Ectodermal cell (in vitro differentiated cells): ENCODE data around the gene ERO1A.

Source experiments
- H3K27ac ChIP-seq: 2 replicates; pipeline ENCODE4 v1.7.0; 2013; ENCODE audit warnings: mild to moderate bottlenecking, low read depth, low read length; ENCODE audit not compliant: insufficient read depth, poor library complexity, severe bottlenecking
- H3K27me3 ChIP-seq: 2 replicates; pipeline ENCODE4 v1.7.0; 2013; ENCODE audit warnings: mild to moderate bottlenecking, low read length; ENCODE audit not compliant: insufficient read depth, control insufficient read depth, poor library complexity, severe bottlenecking
- H3K36me3 ChIP-seq: one replicate; pipeline ENCODE4 v1.7.0; 2013; ENCODE audit warnings: low read length; ENCODE audit not compliant: control insufficient read depth, insufficient read depth
- H3K4me1 ChIP-seq: one replicate; pipeline ENCODE4 v1.7.0; 2013; ENCODE audit warnings: low read length; ENCODE audit not compliant: control insufficient read depth, insufficient read depth
- H3K4me3 ChIP-seq: 2 replicates; pipeline ENCODE4 v1.7.0; 2013; ENCODE audit warnings: low read depth, low read length, control low read depth; ENCODE audit not compliant: insufficient read depth
- H3K9me3 ChIP-seq: 2 replicates; pipeline ENCODE4 v1.7.0; 2013; ENCODE audit warnings: mild to moderate bottlenecking, low read length, moderate library complexity; ENCODE audit not compliant: control insufficient read depth
- WGBS, 2 experiments: methylation state at CpG; one replicate each; pipeline ENCODE4 v1.1.7; 2013; ENCODE audit warnings: missing lambda C conversion rate in 2 of 2; 5-methylcytosine and 5-hydroxymethylcytosine counted together

ERO1A gene

DNA sequence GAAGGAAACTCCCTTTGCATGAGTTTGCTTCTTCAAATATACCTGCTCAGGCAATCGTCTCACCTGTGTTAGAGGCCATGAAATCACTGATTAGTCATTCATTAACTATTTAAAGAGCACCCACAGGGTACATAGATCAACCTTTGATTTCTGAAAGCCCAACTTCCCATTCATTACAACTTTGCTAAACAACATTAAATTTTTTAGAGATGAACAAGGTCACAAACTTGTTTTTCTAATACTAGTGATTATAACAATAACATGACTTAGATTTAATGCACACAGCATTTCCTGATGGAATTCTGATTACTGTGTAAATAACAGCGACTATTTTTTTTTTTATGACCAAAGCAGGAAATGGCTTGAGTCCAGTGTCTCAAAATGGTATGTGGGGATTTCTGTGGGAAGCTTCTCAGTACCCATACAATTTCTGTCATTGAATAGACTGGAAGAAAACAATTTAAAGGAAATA lies 5.4 kb upstream of the ERO1A start:
- no peaks in the 10 kb centered on the region for H3K36me3 ChIP-seq
- no peak overlapping the region for H3K27ac ChIP-seq
- H3K4me3 ChIP-seq, result no peak overlapping the region
- H3K9me3 ChIP-seq, result no peaks in the 10 kb centered on the region
- no peaks in the 10 kb centered on the region for H3K4me1 ChIP-seq
- H3K27me3 ChIP-seq, result no peaks in the 10 kb centered on the region
- 76 to 87% methylated on average over 2 of the region's 2 CpGs for WGBS, 2 experiments

DNA sequence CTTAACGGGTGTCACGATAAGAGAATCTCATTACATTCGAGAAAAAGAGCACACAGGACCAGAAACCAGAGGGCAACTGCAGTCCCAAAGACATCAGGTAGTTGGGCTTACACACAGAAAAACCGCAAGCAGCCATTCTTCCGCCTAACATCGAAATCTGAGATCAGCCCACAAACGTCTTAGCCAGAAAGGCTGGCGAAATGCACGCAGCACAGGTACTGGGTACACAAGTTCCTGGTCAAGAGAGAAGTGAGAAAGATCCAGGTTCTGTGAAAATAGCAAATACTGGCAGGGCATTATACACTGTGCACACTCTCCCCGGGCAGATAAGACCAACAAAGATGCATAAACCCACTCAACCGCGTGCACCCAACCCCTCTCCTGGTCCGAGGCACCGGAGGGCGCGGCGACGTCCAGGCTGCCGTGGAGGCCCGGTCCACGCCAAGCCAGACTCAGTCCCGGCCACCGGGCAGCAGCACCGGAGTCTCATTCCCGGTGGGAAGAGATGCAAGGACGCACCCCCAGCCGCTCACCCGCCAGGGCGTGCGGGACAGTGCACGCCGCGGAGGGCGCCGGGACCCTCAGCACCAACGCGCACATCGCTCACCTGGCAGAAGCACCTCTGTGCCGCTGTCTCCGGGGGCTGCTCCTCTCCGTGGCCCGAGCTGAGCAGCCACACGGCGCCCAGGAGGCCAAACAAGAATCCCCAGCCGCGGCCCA lies 437 bp downstream of the ERO1A start:
- peaks cover 7% of the 10 kb centered on the region for H3K4me1 ChIP-seq
- 1% methylated on average over 46 of the region's 46 CpGs for WGBS, 2 experiments
- H3K27me3 ChIP-seq, result peaks cover 19% of the 10 kb centered on the region
- H3K36me3 ChIP-seq, result no peaks in the 10 kb centered on the region
- H3K4me3 ChIP-seq, result peak overlapping the region; percentile 91
- H3K9me3 ChIP-seq, result no peaks in the 10 kb centered on the region
- no peak overlapping the region for H3K27ac ChIP-seq

DNA sequence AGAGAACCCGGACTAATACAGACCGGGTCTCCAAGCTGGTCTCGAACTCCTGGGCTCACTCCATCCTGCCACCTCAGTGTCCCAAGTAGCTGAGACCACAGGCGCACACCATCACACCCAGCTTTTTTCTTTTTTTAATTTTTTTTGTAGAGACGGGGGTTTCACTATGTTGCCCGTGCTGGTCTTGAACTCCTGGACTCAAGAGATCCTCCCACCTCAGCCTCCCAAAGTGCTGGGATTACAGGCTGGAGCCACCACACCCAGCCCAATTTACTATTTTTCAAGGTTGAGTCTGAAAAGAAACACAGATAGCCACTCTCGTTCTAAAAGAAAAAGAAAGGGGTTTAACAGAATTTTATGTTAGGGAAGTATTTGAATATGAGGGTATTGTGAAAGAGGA lies 1.8 kb downstream of the ERO1A start:
- H3K4me1 ChIP-seq, result peaks cover 7% of the 10 kb centered on the region
- H3K27ac ChIP-seq, result no peak overlapping the region
- H3K36me3 ChIP-seq, result no peaks in the 10 kb centered on the region
- H3K4me3 ChIP-seq, result no peak overlapping the region
- peaks cover 19% of the 10 kb centered on the region for H3K27me3 ChIP-seq
- no peaks in the 10 kb centered on the region for H3K9me3 ChIP-seq
- WGBS, 2 experiments, result 91 to 94% methylated on average over 7 of the region's 7 CpGs

DNA sequence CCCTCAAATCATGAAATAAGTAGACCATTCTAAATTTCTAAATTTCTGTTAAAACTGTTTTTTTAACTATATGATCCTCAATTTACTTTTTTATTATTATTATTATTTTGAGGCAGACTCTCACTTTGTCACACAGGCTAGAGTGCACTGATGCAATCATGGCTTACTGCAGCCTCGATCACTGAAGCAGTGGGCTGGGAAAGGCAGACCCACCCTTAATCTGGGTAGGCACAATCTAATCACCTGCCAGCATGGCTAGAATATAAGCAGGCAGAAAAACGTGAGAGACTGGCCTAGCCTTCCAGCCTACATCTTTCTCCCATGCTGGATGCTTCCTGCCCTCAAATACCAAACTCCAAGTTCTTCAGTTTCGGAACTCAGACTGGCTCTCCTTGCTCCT lies 2.3 kb downstream of the ERO1A start:
- peaks cover 19% of the 10 kb centered on the region for H3K27me3 ChIP-seq
- peaks cover 7% of the 10 kb centered on the region for H3K4me1 ChIP-seq
- no peak overlapping the region for H3K27ac ChIP-seq
- no peaks in the 10 kb centered on the region for H3K36me3 ChIP-seq
- 83 to 89% methylated on average over 3 of the region's 3 CpGs for WGBS, 2 experiments
- H3K9me3 ChIP-seq, result no peaks in the 10 kb centered on the region
- no peak overlapping the region for H3K4me3 ChIP-seq

DNA sequence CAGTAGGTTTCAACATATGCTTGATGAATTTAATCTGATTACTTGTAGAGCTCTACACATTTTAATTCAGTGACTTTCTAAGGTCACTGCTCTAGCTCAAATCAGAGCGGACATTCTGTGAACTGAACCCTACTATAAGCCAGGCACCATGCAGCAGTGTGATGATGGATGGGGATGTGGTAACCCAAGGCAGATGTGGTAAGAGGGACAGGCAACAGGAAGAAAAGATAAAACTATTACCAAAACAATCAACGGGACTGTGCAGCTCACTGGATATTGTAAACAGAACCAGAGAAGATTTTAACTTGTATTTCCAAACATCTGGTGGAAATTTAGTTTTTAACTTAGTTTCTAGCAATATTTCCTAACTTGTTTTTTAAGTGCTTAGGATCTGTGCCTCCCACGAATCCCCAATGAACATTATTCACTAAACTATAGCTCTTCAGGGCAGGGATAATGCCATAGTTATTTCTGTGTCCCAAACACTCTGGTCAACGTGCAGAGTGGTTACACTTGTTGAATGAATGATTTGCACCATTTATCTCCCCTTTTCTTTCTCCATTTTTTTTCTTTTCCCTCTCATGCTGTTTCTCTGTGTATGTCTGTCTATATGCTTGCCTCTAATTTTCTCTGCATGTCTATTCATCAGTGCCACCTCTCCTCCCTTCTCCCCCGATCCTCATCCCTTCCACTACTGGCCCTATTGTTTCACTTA lies 3.0 kb downstream of the ERO1A start:
- WGBS, 2 experiments, result 90 to 96% methylated on average over 4 to 5 of the region's 5 CpGs
- Histone ChIP-seq H3K9me3 (no peaks in the 10 kb centered on the region), H3K4me1 (peaks cover 7% of the 10 kb centered on the region), H3K27me3 (peaks cover 19% of the 10 kb centered on the region), H3K27ac (no peak overlapping the region), H3K36me3 (no peaks in the 10 kb centered on the region), H3K4me3 (no peak overlapping the region)

DNA sequence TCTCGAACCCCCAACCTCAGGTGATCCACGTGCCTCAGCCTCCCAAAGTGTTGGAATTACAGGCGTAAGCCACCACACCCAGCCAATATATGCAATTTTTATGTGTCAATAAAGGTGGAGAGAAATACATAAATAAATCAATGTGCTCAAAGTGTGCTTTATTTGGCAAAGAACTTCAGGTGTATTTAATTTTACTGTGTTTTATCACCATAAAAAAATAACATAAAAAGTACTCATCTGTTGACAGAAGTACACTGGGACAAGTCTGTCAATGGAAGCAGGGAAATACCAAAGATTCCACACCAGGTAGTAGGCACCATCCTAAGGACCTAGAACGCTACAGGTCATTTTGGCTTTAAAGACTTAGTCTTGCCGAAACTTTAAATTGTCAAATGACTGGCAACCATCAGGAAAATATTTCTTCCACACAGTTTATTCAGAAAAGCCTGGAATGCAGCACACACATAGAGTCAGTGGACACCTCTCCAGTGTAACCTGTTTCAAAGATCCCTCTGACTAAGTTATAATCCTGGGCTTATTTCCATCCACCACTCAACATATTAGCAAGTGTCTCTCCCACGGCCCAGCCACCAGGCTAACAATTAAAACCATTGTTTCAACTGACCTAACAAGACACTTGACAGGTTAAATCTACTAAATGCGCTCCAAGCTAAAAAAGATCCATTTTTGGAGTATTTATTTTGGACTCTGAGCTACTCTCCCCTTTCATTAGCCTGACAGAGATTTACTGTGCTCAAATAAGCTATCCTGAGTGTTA lies 4.2 kb downstream of the ERO1A start:
- H3K4me1 ChIP-seq, result peaks cover 7% of the 10 kb centered on the region
- no peak overlapping the region for H3K27ac ChIP-seq
- WGBS, 2 experiments, result 88 to 93% methylated on average over 6 to 7 of the region's 7 CpGs
- peaks cover 19% of the 10 kb centered on the region for H3K27me3 ChIP-seq
- no peaks in the 10 kb centered on the region for H3K9me3 ChIP-seq
- H3K36me3 ChIP-seq, result no peaks in the 10 kb centered on the region
- no peak overlapping the region for H3K4me3 ChIP-seq

DNA sequence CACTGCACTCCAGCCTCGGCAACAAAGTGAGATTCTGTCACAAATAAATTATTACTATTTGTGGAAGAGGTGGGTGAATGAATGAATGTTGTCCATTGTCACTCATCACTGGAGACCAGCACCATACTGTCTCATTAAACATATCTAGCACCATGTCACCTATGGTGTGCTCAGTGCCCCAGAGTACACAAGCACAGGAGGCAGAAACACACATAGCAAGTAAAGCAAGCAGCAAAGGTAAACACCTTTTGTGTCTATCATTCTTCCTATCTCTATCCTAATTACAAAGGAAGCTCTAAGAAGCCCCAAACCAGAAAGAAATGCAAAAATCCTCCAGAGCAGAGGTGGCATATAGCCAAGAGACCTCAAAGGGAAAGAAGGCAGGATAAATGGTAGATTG lies 9.2 kb downstream of the ERO1A start:
- Histone ChIP-seq H3K4me1 (no peaks in the 10 kb centered on the region), H3K4me3 (no peak overlapping the region), H3K27ac (no peak overlapping the region), H3K36me3 (no peaks in the 10 kb centered on the region), H3K9me3 (no peaks in the 10 kb centered on the region), H3K27me3 (no peaks in the 10 kb centered on the region)
- WGBS, 2 experiments, result 100% methylated on average over 1 of the region's 1 CpG

DNA sequence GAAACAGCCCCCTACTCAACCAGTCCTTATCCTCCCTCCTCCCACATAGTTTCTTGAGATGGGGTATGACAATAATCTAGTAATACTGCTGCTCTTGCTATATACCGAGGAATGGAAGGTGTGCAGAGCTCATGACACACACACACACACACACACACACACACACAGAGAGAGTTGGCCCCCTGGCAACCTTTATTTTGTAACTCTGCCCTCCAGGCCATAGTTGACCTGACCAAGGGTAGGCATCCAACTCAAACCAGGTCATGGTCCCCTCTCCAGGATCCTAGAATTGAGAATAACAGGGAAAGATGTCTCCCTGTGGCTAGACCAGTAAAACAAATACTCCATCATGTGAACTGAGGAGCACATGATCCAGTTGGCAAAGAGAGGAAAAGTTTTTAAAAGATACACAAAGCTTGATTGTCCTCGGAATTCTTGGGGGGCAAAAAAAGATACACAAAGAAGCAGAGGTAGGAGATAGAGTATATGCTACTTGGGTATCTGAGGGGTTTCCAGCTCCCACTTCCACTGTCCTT lies 11.3 kb downstream of the ERO1A start:
- Histone ChIP-seq H3K4me1 (no peaks in the 10 kb centered on the region), H3K36me3 (no peaks in the 10 kb centered on the region), H3K27ac (no peak overlapping the region), H3K9me3 (no peaks in the 10 kb centered on the region), H3K27me3 (no peaks in the 10 kb centered on the region), H3K4me3 (no peak overlapping the region)
- WGBS, 2 experiments, result 90 to 95% methylated on average over 2 of the region's 2 CpGs

DNA sequence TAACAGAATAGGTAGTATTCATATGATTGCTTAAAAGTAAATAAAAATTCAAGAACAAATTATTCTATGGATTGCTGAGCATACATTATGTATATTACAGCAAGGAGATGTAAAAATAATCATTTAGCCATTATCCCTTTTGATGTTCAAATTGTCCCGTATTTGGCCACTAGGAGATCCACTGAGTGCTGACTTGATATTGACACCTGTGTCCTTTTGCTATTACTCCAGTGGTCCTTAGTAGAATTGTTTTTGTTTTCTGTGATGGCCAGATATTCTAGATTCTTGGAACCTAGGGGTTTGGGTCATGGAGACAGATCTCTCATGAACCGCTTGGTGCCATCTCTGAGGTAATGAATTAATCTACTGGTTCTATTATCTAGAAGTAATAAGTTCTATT lies 16.8 kb downstream of the ERO1A start:
- H3K36me3 ChIP-seq, result no peaks in the 10 kb centered on the region
- no peak overlapping the region for H3K4me3 ChIP-seq
- H3K27me3 ChIP-seq, result no peaks in the 10 kb centered on the region
- H3K27ac ChIP-seq, result no peak overlapping the region
- H3K4me1 ChIP-seq, result no peaks in the 10 kb centered on the region
- 97 to 98% methylated on average over 2 of the region's 2 CpGs for WGBS, 2 experiments
- no peaks in the 10 kb centered on the region for H3K9me3 ChIP-seq

DNA sequence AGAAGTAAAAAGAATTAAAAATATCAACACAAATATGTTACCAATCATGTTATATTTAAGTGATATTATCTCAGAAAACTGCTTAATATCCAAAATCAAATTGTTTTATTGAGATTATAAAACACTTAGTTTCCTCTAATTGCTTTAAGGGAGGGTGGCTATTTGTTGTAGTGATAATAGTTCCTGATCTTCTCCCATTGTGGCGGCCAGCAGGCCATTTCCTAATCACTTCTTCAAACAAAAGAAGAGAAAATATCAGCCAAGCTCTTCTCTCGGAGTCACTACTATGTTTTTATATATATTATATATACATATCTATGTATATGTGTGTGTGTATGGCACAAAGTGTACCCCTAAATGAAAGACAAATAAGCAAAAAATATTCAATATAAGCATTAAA lies 31.5 kb downstream of the ERO1A start:
- no CpG with 5 or more reads among the region's 2 CpGs for WGBS, 2 experiments
- H3K36me3 ChIP-seq, result peaks cover 7% of the 10 kb centered on the region
- no peak overlapping the region for H3K27ac ChIP-seq
- no peak overlapping the region for H3K4me3 ChIP-seq
- peaks cover 3% of the 10 kb centered on the region for H3K4me1 ChIP-seq
- H3K27me3 ChIP-seq, result no peaks in the 10 kb centered on the region
- no peaks in the 10 kb centered on the region for H3K9me3 ChIP-seq
